Stomach (tissue), 9 donors: ENCODE data around the gene FRMD4B. TPM values are rescaled to one million over a fixed set of nuclear protein-coding genes. Genes with fewer than 3 reads are reported as not detected.
"Not testable (repeated sequence)": the region's sequence is repeated elsewhere in the genome, so short reads cannot be mapped to it uniquely, and the experiment has no call there.

ENCODE experiments used
- DNase-seq, 2 donors: peaks; one replicate each; pipeline versions ENCODE4 v3.0.0 to v3.0.0-alpha.2; 2013 to 2019
- H3K27ac ChIP-seq, 5 donors: fragments of 200-600 bp in 4 of 5; sonication (generic) in 4 of 5; one replicate each; pipeline ENCODE4 v1.5.1; 2013 to 2019; ENCODE audit warnings: mild to moderate bottlenecking in 1 of 5, moderate library complexity in 1 of 5
- H3K27me3 ChIP-seq, 3 donors: fragments of 200-600 bp; sonication (generic); one replicate each; pipeline ENCODE4 v1.5.1; 2017 to 2019; ENCODE audit warnings: mixed run types in 1 of 3
- H3K36me3 ChIP-seq, 4 donors: fragments of 200-600 bp; sonication (generic); 1 replicate in 3 of 4; 2 replicates in 1 of 4; pipeline ENCODE4 v1.5.1; 2016 to 2019
- H3K4me1 ChIP-seq, 4 donors: fragments of 200-600 bp; sonication (generic); one replicate each; pipeline ENCODE4 v1.5.1; 2016 to 2019
- H3K4me3 ChIP-seq, 4 donors: fragments of 200-600 bp; sonication (generic) in 3 of 4; one replicate each; pipeline ENCODE4 v1.5.1; 2016 to 2019; ENCODE audit warnings: mild to moderate bottlenecking in 1 of 4
- H3K9me3 ChIP-seq, 4 donors: fragments of 200-600 bp; sonication (generic); one replicate each; pipeline ENCODE4 v1.5.1; 2016 to 2019
- EP300 ChIP-seq: sonication (generic); formaldehyde crosslinking; IDR thresholded peaks from one replicate; pipeline ENCODE4 v1.6.1; 2017; ENCODE audit warnings: antibody characterized with exemption
- POLR2A ChIP-seq, 4 donors: fragments of 450-650 bp; IDR thresholded peaks; one replicate each; pipeline ENCODE4 v1.6.1; 2016; ENCODE audit warnings: antibody characterized with exemption in 4 of 4, control low read depth in 2 of 4, mild to moderate bottlenecking in 1 of 4, moderate library complexity in 1 of 4
- POLR2AphosphoS5 ChIP-seq, 3 donors: sonication (generic); formaldehyde crosslinking; IDR thresholded peaks; one replicate each; pipeline ENCODE4 v1.6.1; 2016; ENCODE audit warnings: antibody characterized with exemption in 3 of 3
- WGBS, 5 donors: extraction: QIAGEN DNeasy Blood & Tissue Kit in 3 of 5; methylation state at CpG; one replicate each; pipeline versions ENCODE4 v1.1.5 to v1.1.7; 2013 to 2018; 5-methylcytosine and 5-hydroxymethylcytosine counted together
- intact Hi-C: fragments of 100-400 bp; cut with DNase I; formaldehyde crosslinking; loops from one replicate; pipeline ENCODE4 v1.15.1; 2023; ENCODE audit warnings: low total_unique reads
- polyA plus RNA-seq, 3 donors: library from polyadenylated mRNA; stranded (reverse); fragments of 200-250 nt; gene quantifications; one replicate each; pipeline ENCODE4 v1.2.3, GENCODE V29; 2013
- total RNA-seq, 5 donors: library from RNA; depleted of rRNA; stranded (reverse); fragments of >200 nt; gene quantifications; one replicate each; pipeline versions ENCODE4 v1.1.0 to v1.2.3, GENCODE V29; 2014 to 2016
- TF ChIP-seq, protein P1 (sequence below), 7 experiments: fragments of 450-650 bp in 4 of 7; fragments of 200-600 bp in 3 of 7; sonication (generic) in 3 of 7; IDR thresholded peaks; one replicate each; pipeline ENCODE4 v1.5.1; 2016 to 2019; ENCODE audit warnings: antibody characterized with exemption in 7 of 7, control low read depth in 2 of 7, mild to moderate bottlenecking in 1 of 7
- donor health status: healthy with polysubstance abuse.
- donor health status: Bipolar disorder and iron deficiency.
- donor health status: healthy.

The FRMD4B gene
- total and polyA plus RNA-seq, 8 donors: 5.2 to 35.6 (median 21.0) TPM

DNA sequence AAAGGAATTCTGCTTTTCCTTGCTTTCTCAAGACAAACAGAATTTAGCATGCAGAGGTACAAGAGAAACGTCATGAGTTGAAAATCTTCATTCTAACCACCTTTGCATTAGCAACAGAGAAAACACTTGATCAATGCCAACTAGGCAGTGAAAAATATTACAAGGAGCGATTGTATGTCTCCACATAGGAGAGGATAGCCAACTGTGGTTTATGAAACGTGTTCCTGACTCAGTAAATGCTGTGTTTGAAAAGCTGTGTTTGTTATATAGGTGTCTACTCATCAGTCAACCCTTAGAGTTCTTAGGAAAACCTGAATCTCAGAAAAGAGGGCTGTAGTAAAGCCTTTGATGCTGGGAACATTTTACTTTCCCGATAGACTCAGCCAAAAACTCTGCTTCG lies 102.4 kb downstream of the FRMD4B start:
- Histone ChIP-seq H3K27ac (no peak overlapping the region), H3K4me1 (peaks cover 0 to 11% (median 0%) of the 10 kb centered on the region in 4 donors), H3K9me3 (no peaks in the 10 kb centered on the region), H3K4me3 (no peak overlapping the region), H3K27me3 (no peaks in the 10 kb centered on the region), H3K36me3 (no peaks in the 10 kb centered on the region)
- intact Hi-C loops: no loop called here
- TF ChIP-seq EP300 (no peak), POLR2A (IDR thresholded peaks at IDR 0.05) (no peak), POLR2AphosphoS5 (IDR thresholded peaks at IDR 0.05) (no peak)
- TF ChIP-seq, protein P1, sequence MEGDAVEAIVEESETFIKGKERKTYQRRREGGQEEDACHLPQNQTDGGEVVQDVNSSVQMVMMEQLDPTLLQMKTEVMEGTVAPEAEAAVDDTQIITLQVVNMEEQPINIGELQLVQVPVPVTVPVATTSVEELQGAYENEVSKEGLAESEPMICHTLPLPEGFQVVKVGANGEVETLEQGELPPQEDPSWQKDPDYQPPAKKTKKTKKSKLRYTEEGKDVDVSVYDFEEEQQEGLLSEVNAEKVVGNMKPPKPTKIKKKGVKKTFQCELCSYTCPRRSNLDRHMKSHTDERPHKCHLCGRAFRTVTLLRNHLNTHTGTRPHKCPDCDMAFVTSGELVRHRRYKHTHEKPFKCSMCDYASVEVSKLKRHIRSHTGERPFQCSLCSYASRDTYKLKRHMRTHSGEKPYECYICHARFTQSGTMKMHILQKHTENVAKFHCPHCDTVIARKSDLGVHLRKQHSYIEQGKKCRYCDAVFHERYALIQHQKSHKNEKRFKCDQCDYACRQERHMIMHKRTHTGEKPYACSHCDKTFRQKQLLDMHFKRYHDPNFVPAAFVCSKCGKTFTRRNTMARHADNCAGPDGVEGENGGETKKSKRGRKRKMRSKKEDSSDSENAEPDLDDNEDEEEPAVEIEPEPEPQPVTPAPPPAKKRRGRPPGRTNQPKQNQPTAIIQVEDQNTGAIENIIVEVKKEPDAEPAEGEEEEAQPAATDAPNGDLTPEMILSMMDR (IDR thresholded peaks at IDR 0.05): no peak
- DNase-seq: no peak
- 64 to 83% (median 79%) methylated on average over 5 of the region's 5 CpGs for WGBS, 5 donors

DNA sequence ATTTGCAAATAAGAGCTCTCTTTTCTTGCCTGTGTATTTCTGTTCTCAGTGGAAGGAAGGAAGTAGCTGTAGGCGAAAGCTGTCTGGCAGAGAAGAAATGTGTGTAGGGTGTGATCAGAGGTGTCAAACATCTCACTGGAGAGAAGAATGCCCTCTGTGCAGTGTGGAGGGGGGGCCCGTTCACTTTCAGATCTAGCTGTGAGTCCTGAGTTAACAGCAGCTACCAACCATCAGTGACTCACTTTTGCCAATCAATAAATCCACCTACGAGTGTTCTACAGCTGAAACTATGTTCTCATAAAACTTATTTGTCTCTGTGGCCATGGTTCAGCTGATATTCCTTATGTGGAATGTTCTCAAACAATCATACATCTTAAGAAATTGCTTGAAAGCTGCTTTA lies 103.7 kb downstream of the FRMD4B start:
- DNase-seq: peak in 1 of 2 donors; percentile 72
- Histone ChIP-seq H3K36me3 (no peaks in the 10 kb centered on the region), H3K27me3 (no peaks in the 10 kb centered on the region), H3K4me3 (no peak overlapping the region), H3K4me1 (peaks cover 0 to 11% (median 0%) of the 10 kb centered on the region in 4 donors), H3K9me3 (no peaks in the 10 kb centered on the region), H3K27ac (no peak overlapping the region)
- 11 to 39% (median 22%) methylated on average over 3 of the region's 3 CpGs for WGBS, 5 donors
- TF ChIP-seq EP300: no peak
- TF ChIP-seq POLR2A (IDR thresholded peaks at IDR 0.05): no peak
- TF ChIP-seq, protein P1 (IDR thresholded peaks at IDR 0.05): no peak
- TF ChIP-seq POLR2AphosphoS5 (IDR thresholded peaks at IDR 0.05): no peak
- intact Hi-C loops: no loop called here

DNA sequence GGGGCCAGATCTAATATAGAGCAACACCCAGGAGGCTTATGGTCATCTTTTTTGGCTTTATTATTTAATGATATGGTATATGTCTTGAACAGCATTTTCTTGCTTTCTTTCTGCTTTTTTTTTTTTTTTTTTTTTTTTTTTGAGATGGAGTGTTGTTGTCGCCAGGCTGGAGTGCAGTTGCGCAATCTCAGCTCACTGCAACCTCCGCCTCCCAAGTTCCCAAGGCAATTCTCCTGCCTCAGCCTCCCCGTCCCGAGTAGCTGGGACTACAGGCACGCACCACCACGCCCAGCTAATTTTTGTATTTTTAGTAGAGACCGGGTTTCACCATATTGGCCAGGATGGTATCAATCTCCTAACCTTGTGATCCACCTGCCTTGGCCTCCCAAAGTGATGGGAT lies 108.5 kb downstream of the FRMD4B start:
- H3K27ac ChIP-seq, intact Hi-C loops, H3K27me3 ChIP-seq, H3K4me3 ChIP-seq, DNase-seq, H3K9me3 ChIP-seq, H3K36me3 ChIP-seq: not testable (repeated sequence)
- H3K4me1 ChIP-seq: peaks cover 0 to 12% (median 0%) of the 10 kb centered on the region in 4 donors
- 82 to 96% (median 88%) methylated on average over 8 of the region's 8 CpGs for WGBS, 5 donors

DNA sequence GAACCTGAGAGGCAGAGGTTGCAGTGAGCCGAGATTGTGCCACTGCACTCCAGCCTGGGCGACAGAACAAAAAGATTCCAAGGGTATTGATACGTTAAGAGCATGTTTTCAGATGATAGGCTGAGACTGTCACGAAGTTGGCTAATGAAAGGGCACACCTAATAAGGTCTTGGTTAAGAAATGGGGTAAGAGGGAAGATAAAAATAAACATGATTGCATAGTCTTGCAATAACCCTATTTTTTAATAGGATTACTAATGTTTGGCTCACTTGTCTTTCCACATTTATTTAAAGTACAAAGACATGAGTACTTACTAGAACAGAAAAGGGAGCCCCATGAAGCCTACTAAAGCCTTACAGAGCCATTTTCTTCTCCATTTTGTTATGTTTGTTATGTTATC lies 109.0 kb downstream of the FRMD4B start:
- H3K27ac ChIP-seq: no peak overlapping the region
- DNase-seq: no peak
- intact Hi-C loops: no loop called here
- peaks cover 0 to 7% (median 0%) of the 10 kb centered on the region in 4 donors for H3K4me1 ChIP-seq
- H3K27me3 ChIP-seq: no peaks in the 10 kb centered on the region
- TF ChIP-seq EP300 (no peak), POLR2AphosphoS5 (IDR thresholded peaks at IDR 0.05) (no peak), POLR2A (IDR thresholded peaks at IDR 0.05) (no peak)
- TF ChIP-seq, protein P1 (IDR thresholded peaks at IDR 0.05): no peak
- no peak overlapping the region for H3K4me3 ChIP-seq
- 81 to 92% (median 84%) methylated on average over 4 of the region's 4 CpGs for WGBS, 5 donors
- no peaks in the 10 kb centered on the region for H3K9me3 ChIP-seq
- H3K36me3 ChIP-seq: no peaks in the 10 kb centered on the region

DNA sequence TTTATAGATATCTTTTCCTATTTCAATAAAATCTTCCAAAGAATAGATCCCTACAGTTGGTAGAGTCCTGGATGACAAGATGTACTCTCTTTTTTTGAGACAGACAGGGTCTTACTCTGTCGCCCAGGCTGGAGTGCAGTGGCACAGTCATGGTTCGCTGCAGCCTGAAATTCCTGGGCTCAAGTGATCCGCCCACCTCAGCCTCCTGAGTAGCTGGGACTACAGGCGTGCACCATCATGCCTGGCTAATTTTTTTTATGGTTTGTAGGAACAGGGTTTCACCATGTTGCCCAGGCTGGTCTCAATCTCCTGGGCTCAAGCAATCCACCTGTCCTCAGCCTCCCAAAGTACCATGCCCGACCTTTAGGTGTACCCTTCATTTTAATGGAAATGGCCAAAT lies 109.7 kb downstream of the FRMD4B start:
- DNase-seq, H3K4me1 ChIP-seq, H3K27me3 ChIP-seq, H3K4me3 ChIP-seq, H3K9me3 ChIP-seq, intact Hi-C loops, H3K27ac ChIP-seq, H3K36me3 ChIP-seq: not testable (repeated sequence)
- 87 to 97% (median 93%) methylated on average over 5 of the region's 5 CpGs for WGBS, 5 donors
